ENCODE measurements around the gene TNNI3K.

DNA sequence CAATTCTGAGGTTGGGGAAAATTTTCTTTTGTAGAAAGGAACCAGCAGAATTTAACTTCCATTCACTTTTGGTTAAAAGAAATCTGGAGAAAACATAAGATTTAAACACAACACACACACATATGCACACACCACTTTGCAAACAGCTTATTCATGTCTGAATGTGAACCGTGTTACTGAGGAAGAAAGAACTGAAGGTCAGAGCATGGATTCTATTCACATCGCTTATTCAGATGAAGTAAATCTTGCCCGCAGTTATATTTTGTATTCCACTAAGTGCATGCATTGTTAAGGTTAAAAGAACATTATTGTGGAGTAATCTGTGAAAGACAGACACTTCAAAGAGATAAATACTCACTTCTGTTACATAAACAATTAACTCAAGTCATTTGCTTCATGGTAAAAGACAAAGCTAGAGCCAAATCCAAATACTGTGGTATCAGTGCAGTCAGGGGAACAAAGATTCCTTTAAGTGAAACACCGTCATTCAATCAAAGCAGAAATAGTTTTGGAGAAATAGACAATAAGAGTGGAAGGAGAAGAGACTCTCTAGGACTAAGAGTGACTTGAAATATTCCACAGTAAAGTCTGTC lies 195.3 kb downstream of the TNNI3K start:
- TF ChIP-seq POLR2AphosphoS5 (IDR thresholded peaks at IDR 0.05) (no peak), POLR2A (IDR thresholded peaks at IDR 0.05; ENCODE audit: low read depth) (no peak), EP300 (IDR thresholded peaks at IDR 0.05) (no peak)
- TF ChIP-seq, protein P1, sequence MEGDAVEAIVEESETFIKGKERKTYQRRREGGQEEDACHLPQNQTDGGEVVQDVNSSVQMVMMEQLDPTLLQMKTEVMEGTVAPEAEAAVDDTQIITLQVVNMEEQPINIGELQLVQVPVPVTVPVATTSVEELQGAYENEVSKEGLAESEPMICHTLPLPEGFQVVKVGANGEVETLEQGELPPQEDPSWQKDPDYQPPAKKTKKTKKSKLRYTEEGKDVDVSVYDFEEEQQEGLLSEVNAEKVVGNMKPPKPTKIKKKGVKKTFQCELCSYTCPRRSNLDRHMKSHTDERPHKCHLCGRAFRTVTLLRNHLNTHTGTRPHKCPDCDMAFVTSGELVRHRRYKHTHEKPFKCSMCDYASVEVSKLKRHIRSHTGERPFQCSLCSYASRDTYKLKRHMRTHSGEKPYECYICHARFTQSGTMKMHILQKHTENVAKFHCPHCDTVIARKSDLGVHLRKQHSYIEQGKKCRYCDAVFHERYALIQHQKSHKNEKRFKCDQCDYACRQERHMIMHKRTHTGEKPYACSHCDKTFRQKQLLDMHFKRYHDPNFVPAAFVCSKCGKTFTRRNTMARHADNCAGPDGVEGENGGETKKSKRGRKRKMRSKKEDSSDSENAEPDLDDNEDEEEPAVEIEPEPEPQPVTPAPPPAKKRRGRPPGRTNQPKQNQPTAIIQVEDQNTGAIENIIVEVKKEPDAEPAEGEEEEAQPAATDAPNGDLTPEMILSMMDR (IDR thresholded peaks at IDR 0.05): no peak

Measured in esophagus muscularis mucosa (tissue), 4 donors.